ENCODE data around the gene MCM7. TPM values are rescaled to one million over a fixed set of nuclear protein-coding genes. Genes with fewer than 3 reads are reported as not detected.
A peak's percentile ranks its signal among the peaks of the same experiment; 100 is the strongest.

MCM7 gene
- total and polyA plus RNA-seq, 2 donors from 2014 or later = 21.0 to 47.2 TPM

GRCh38 chr7:100059251-100059739 is 41.9 kb downstream of the MCM7 start:
- Histone ChIP-seq H3K27me3 (ENCODE audit: control insufficient read depth, insufficient read depth, low read length) (no peaks in the 10 kb centered on the region), H3K4me3 (ENCODE audit: low read length in 3 of 3) (no peak overlapping the region), H3K9me3 (ENCODE audit: control insufficient read depth in 2 of 3, insufficient read depth in 1 of 3, low read length in 3 of 3) (no peaks in the 10 kb centered on the region), H3K27ac (ENCODE audit: low read depth in 2 of 2, low read length in 2 of 2) (no peak overlapping the region), H3K4me1 (ENCODE audit: control insufficient read depth in 2 of 3, insufficient read depth in 2 of 3, low read depth in 1 of 3, low read length in 3 of 3) (no peaks in the 10 kb centered on the region), H3K36me3 (ENCODE audit: control insufficient read depth in 2 of 3, insufficient read depth in 3 of 3, low read length in 3 of 3) (peaks cover 13 to 45% (median 26%) of the 10 kb centered on the region in 3 donors), H3K9ac (ENCODE audit: low read length in 3 of 3) (no peak overlapping the region)
- DNase-seq (no peak), FAIRE-seq (no peak)
- intact Hi-C loops (cut with DNase I) = no loop called here
- TF ChIP-seq CTCF (IDR thresholded peaks at IDR 0.05; ENCODE audit: borderline replicate concordance, extremely low read depth, insufficient read depth) = no peak

- peaks cover 8 to 34% (median 18%) of the 10 kb centered on the region in 3 donors for H3K36me3 ChIP-seq (ENCODE audit: control insufficient read depth in 2 of 3, insufficient read depth in 3 of 3, low read length in 3 of 3)
- FAIRE-seq = no peak
Measured at GRCh38 chr7:100057006-100057405, 44.2 kb downstream of the MCM7 start.

GRCh38 chr7:100053215-100053614 is 48.0 kb downstream of the MCM7 start:
- Histone ChIP-seq H3K27me3 (ENCODE audit: control insufficient read depth, insufficient read depth, low read length) (no peaks in the 10 kb centered on the region), H3K4me1 (ENCODE audit: control insufficient read depth in 2 of 3, insufficient read depth in 2 of 3, low read depth in 1 of 3, low read length in 3 of 3) (peaks cover 0 to 16% (median 0%) of the 10 kb centered on the region in 3 donors), H3K36me3 (ENCODE audit: control insufficient read depth in 2 of 3, insufficient read depth in 3 of 3, low read length in 3 of 3) (peaks cover 0 to 14% (median 5%) of the 10 kb centered on the region in 3 donors), H3K9ac (ENCODE audit: low read length in 3 of 3) (no peak overlapping the region), H3K4me3 (ENCODE audit: low read length in 3 of 3) (no peak overlapping the region), H3K9me3 (ENCODE audit: control insufficient read depth in 2 of 3, insufficient read depth in 1 of 3, low read length in 3 of 3) (no peaks in the 10 kb centered on the region), H3K27ac (ENCODE audit: low read depth in 2 of 2, low read length in 2 of 2) (no peak overlapping the region)
- intact Hi-C loops (cut with DNase I) = no loop called here
- peak in 4 of 5 donors; percentile 9 to 78 (median 44) for DNase-seq
- no peak for FAIRE-seq
- TF ChIP-seq CTCF (IDR thresholded peaks at IDR 0.05; ENCODE audit: borderline replicate concordance, extremely low read depth, insufficient read depth) = peak; percentile 34

More at GRCh38 chr7:100057006-100057405, 44.2 kb downstream of the MCM7 start:
- no peak overlapping the region for H3K4me3 ChIP-seq (ENCODE audit: low read length in 3 of 3)
- DNase-seq = peak in 1 of 5 donors; percentile 33
- no peaks in the 10 kb centered on the region for H3K27me3 ChIP-seq (ENCODE audit: control insufficient read depth, insufficient read depth, low read length)
- H3K4me1 ChIP-seq (ENCODE audit: control insufficient read depth in 2 of 3, insufficient read depth in 2 of 3, low read depth in 1 of 3, low read length in 3 of 3) = no peaks in the 10 kb centered on the region
- no peak for TF ChIP-seq CTCF (IDR thresholded peaks at IDR 0.05; ENCODE audit: borderline replicate concordance, extremely low read depth, insufficient read depth)
- H3K9ac ChIP-seq (ENCODE audit: low read length in 3 of 3) = no peak overlapping the region
- intact Hi-C loops (cut with DNase I) = no loop called here
- H3K27ac ChIP-seq (ENCODE audit: low read depth in 2 of 2, low read length in 2 of 2) = no peak overlapping the region
- no peaks in the 10 kb centered on the region for H3K9me3 ChIP-seq (ENCODE audit: control insufficient read depth in 2 of 3, insufficient read depth in 1 of 3, low read length in 3 of 3)

- Histone ChIP-seq H3K4me1 (ENCODE audit: control insufficient read depth in 2 of 3, insufficient read depth in 2 of 3, low read depth in 1 of 3, low read length in 3 of 3) (peaks cover 0 to 16% (median 0%) of the 10 kb centered on the region in 3 donors), H3K4me3 (ENCODE audit: low read length in 3 of 3) (no peak overlapping the region), H3K9ac (ENCODE audit: low read length in 3 of 3) (no peak overlapping the region), H3K36me3 (ENCODE audit: control insufficient read depth in 2 of 3, insufficient read depth in 3 of 3, low read length in 3 of 3) (no peaks in the 10 kb centered on the region), H3K9me3 (ENCODE audit: control insufficient read depth in 2 of 3, insufficient read depth in 1 of 3, low read length in 3 of 3) (no peaks in the 10 kb centered on the region), H3K27ac (ENCODE audit: low read depth in 2 of 2, low read length in 2 of 2) (no peak overlapping the region), H3K27me3 (ENCODE audit: control insufficient read depth, insufficient read depth, low read length) (no peaks in the 10 kb centered on the region)
- FAIRE-seq = no peak
- TF ChIP-seq CTCF (IDR thresholded peaks at IDR 0.05; ENCODE audit: borderline replicate concordance, extremely low read depth, insufficient read depth) = no peak
- DNase-seq = no peak
- intact Hi-C loops (cut with DNase I) = no loop called here
Measured at GRCh38 chr7:100051611-100052010, 49.6 kb downstream of the MCM7 start.

Measured in kidney (tissue), 14 donors.